ENCODE data around the gene RNF223. TPM values are rescaled to one million over a fixed set of nuclear protein-coding genes. Genes with fewer than 3 reads are reported as not detected.
"Not testable (repeated sequence)": the region's sequence is repeated elsewhere in the genome, so short reads cannot be mapped to it uniquely, and the experiment has no call there.

The RNF223 gene
- total RNA-seq, 1 donor from 2014 or later = not detected

DNA sequence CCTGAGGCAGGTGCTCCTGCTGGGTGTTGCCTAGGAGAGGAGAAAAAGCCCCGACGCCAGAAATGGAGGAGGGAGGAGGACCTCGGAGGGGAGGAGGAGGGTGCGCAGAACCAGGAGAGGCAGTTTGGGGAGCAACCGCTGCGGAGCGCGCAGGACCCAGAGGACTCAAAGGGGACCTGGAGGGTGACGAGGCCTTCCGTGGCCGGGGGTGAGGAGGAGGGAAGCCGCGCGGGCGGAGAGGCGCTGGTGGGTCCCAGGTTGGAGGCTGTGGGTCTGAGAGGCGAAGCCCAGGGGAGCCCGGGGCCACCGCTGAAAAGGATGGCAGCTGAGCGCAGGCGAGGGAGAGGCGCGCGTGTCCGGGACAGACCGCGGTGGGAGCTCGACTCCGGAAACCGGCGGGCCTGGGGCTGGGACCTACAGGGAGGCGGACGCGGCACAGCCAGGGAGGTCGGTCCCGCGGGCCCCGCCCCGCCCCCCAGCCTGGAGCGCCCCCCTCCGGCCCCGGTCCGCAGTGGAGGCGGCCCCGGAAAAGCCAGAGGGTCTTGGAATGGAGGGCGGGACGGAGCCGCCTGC is 15.1 kb downstream of the RNF223 start:
- Histone ChIP-seq H3K27me3 (peaks cover 73% of the 10 kb centered on the region), H3K4me1 (peaks cover 17% of the 10 kb centered on the region), H3K9me3 (ENCODE audit: low read depth) (no peaks in the 10 kb centered on the region), H3K9ac (no peak overlapping the region), H3K4me3 (peak overlapping the region; percentile 58), H3K36me3 (no peaks in the 10 kb centered on the region), H2AFZ (replicated peaks) (peak overlapping the region; percentile 75), H3K4me2 (peak overlapping the region; percentile 80), H3K79me2 (ENCODE audit: low read depth) (no peaks in the 10 kb centered on the region), H3K27ac (no peak overlapping the region), H3F3A (ENCODE audit: low read depth) (peaks cover 7% of the 10 kb centered on the region), H4K20me1 (ENCODE audit: low read depth) (peaks cover 29% of the 10 kb centered on the region)
- Mint-ChIP-seq H3K27me3 (ENCODE audit: insufficient read depth, low read depth) (peaks cover 26% of the 10 kb centered on the region), H3K27ac (no peak overlapping the region), H3K4me1 (peaks cover 18% of the 10 kb centered on the region), H3K36me3 (peaks cover 3% of the 10 kb centered on the region), H3K4me3 (peak overlapping the region; percentile 84), H3K9me3 (no peaks in the 10 kb centered on the region)
- peak; percentile 51 for DNase-seq (ENCODE audit: low spot score)
- no peak for TF ChIP-seq EZH2phosphoT487 (IDR thresholded peaks at IDR 0.05)
- TF ChIP-seq, protein P1, sequence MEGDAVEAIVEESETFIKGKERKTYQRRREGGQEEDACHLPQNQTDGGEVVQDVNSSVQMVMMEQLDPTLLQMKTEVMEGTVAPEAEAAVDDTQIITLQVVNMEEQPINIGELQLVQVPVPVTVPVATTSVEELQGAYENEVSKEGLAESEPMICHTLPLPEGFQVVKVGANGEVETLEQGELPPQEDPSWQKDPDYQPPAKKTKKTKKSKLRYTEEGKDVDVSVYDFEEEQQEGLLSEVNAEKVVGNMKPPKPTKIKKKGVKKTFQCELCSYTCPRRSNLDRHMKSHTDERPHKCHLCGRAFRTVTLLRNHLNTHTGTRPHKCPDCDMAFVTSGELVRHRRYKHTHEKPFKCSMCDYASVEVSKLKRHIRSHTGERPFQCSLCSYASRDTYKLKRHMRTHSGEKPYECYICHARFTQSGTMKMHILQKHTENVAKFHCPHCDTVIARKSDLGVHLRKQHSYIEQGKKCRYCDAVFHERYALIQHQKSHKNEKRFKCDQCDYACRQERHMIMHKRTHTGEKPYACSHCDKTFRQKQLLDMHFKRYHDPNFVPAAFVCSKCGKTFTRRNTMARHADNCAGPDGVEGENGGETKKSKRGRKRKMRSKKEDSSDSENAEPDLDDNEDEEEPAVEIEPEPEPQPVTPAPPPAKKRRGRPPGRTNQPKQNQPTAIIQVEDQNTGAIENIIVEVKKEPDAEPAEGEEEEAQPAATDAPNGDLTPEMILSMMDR (IDR thresholded peaks at IDR 0.05) = peak; percentile 70

DNA sequence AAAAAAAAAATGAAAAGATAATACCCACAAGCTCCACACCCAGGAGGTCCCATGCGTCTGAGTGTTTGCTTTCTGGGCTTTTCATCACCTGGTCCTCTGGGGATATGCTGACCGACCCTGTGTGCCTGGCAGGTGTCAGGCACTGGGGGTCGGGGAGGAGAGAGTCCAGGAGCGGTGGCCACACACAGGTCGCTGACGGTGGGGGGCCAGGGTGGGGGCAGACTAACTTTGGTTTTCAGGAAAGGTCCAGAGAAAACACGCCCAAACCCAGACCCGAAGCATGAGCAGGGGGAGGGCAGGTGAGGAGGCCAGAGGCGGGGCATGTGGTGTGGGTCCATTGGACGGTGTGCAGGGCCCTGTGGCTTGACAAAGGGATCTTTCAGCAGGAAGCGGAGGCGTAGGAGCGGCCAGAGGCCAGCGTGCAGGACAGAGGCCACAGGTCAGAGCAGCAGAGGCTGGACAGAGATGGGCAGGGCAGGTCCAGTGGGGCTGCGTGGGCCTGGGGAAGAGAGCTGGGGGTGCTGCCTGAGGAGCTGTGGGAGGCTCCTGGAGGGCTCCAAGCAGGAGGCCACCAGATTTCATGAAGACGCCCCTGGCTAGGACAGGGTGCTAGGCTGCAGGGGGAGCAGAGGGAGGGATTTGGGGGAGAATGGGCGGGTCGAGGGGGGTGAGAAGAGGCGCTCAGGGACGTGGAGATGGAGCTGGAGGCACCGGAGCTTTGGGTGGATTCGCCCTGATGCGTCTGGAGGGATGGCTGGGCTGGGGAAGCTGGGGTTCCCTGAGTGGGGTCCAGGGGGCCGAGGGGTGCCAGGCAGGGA is 15.8 kb downstream of the RNF223 start:
- H3K9ac ChIP-seq = no peak overlapping the region
- H3F3A ChIP-seq (ENCODE audit: low read depth) = peaks cover 7% of the 10 kb centered on the region
- TF ChIP-seq EZH2phosphoT487 (IDR thresholded peaks at IDR 0.05) = no peak
- TF ChIP-seq, protein P1 (IDR thresholded peaks at IDR 0.05) = no peak
- TF ChIP-seq EZH2 (IDR thresholded peaks at IDR 0.05) = no peak
- H3K4me2 ChIP-seq = peak overlapping the region; percentile 80
- peaks cover 16% of the 10 kb centered on the region for H3K4me1 Mint-ChIP-seq
- H3K27ac Mint-ChIP-seq = no peak overlapping the region
- peaks cover 29% of the 10 kb centered on the region for H4K20me1 ChIP-seq (ENCODE audit: low read depth)
- H3K4me3 Mint-ChIP-seq = peak overlapping the region; percentile 84
- no peaks in the 10 kb centered on the region for H3K9me3 Mint-ChIP-seq
- peaks cover 26% of the 10 kb centered on the region for H3K27me3 Mint-ChIP-seq (ENCODE audit: insufficient read depth, low read depth)
- H3K4me3 ChIP-seq = peak overlapping the region; percentile 58
- no peaks in the 10 kb centered on the region for H3K79me2 ChIP-seq (ENCODE audit: low read depth)
- peaks cover 66% of the 10 kb centered on the region for H3K27me3 ChIP-seq
- H3K36me3 ChIP-seq = no peaks in the 10 kb centered on the region
- peaks cover 3% of the 10 kb centered on the region for H3K36me3 Mint-ChIP-seq
- H3K27ac ChIP-seq = no peak overlapping the region
- DNase-seq (ENCODE audit: low spot score) = peak; percentile 63
- peak overlapping the region; percentile 75 for H2AFZ ChIP-seq (replicated peaks)
- H3K9me3 ChIP-seq (ENCODE audit: low read depth) = no peaks in the 10 kb centered on the region
- peaks cover 17% of the 10 kb centered on the region for H3K4me1 ChIP-seq

DNA sequence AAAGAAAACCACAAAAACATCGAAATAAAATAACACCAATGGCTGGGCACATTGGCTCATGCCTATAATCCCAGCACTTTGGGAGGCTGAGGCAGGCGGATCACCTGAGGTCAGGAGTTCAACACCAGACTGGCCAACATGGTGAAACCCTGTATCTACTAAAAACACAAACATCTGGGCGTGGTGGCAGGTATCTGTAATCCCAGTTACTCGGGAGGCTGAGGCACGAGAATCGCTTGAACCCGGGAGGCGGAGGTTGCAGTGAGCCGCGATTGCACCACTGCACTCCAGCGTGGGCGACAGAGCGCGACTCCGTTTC is 16.4 kb downstream of the RNF223 start:
- H3K27ac Mint-ChIP-seq; H2AFZ ChIP-seq (replicated peaks); H3K9ac ChIP-seq; H3K27ac ChIP-seq; H3K36me3 ChIP-seq; H3F3A ChIP-seq (ENCODE audit: low read depth); H3K4me3 ChIP-seq; DNase-seq (ENCODE audit: low spot score); H3K4me2 ChIP-seq; H3K79me2 ChIP-seq (ENCODE audit: low read depth); H3K9me3 ChIP-seq (ENCODE audit: low read depth); H3K9me3 Mint-ChIP-seq; H3K36me3 Mint-ChIP-seq: not testable (repeated sequence)
- peaks cover 21% of the 10 kb centered on the region for H3K27me3 Mint-ChIP-seq (ENCODE audit: insufficient read depth, low read depth)
- H3K4me1 ChIP-seq = peaks cover 17% of the 10 kb centered on the region
- peaks cover 25% of the 10 kb centered on the region for H4K20me1 ChIP-seq (ENCODE audit: low read depth)
- H3K4me1 Mint-ChIP-seq = peaks cover 16% of the 10 kb centered on the region
- H3K4me3 Mint-ChIP-seq = peak overlapping the region; percentile 84
- peaks cover 60% of the 10 kb centered on the region for H3K27me3 ChIP-seq

All from neural progenitor cell (in vitro differentiated cells).